Embryonic facial prominence (tissue), 1 donor: Measurements from ENCODE around the gene GNG3.
A peak's percentile ranks its signal among the peaks of the same experiment; 100 is the strongest.
"Not testable (repeated sequence)": the region's sequence is repeated elsewhere in the genome, so short reads cannot be mapped to it uniquely, and the experiment has no call there.

Source experiments
- DNase-seq: peaks from one replicate; pipeline ENCODE4 v3.0.0-alpha.2; 2016; ENCODE audit errors: extremely low spot score

Gene GNG3

DNA sequence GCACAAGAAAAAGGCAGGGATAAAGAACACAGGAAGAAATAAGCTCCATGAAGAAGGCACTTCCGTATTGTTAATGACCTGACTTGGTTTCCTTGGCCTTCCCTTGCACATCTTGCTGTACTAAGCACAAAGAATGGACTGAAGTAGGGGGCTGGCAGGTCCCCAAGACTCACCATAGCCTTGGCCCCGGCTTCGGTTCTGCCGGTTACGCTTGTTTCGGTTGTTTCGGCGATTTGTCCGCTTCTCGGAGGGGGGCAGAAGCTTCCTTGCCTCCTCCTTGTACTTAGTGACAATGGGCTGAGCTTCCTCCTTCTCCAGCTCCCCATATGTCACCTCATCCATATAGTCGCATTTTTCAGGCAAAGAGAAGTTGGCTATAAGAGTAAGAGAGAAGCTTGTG, 9.3 kb downstream of the GNG3 start:
- no peak for DNase-seq

DNA sequence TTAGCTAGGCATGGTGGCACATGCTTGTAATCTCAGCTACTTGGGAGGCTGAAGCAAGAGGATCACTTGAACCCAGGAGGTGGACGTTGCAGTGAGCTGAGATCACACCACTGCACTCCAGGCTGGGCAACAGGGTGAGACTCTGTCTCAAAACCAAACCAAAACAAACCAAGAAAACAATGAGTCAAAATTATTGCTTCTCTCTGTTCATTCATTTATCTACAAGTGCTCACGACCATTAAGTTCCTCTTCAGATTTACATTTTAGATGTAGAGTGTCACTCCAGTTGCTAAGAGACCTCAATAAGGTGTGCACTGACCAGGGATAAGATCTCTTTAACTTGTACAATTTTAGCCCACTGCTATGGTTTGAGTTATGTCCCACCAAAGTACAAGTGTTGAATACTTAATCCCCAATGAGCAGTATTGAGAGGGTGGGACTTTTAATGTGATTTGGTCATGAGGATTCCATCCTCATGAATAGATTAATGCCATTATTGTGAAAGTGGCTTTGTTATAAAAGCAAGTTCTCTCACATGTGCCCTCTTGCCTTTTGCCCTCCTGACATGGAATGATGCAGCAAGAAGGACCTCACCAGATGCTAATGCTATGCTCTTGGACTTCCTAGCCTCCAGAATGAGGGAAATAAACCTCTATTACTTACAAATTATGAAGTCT, 12.0 kb downstream of the GNG3 start:
- DNase-seq, result no peak

DNA sequence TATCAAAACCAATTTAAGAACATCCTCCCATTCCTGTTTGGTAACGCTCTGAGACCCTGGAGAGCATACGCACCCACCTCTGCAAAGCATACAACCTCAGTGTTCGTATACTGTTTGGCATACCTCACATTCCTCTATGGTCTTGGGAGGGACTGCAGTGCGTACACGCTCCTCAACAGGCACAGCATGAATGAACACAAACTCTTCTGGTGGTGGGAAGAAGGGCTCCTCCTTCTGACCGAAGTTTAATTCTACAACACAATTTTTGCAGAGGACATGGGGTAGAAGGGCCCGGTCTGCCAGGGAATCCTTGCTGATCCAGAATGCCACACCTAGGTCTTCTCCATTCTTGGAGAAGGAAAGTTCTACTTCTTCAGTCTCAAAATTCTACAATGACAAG, 14.5 kb downstream of the GNG3 start:
- DNase-seq, result no peak

DNA sequence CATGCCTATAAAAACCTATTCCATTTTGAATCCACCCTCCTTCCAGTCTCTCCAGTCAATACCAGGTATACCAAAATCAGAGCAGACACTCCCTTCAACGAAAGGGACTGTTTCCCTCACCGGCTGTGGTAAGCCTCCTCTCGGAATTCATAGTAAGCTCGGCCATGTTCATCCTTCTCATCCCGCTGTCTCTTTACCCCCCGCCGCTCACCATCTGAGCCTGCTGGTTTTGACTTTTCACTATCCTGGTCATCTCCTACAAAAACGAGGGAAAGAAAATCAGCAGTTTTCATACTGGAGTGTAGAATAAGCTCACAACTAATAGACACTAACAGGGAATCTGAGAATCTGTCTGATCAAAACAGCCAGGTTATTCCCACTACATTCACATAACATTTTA, 16.7 kb downstream of the GNG3 start:
- DNase-seq, result no peak

DNA sequence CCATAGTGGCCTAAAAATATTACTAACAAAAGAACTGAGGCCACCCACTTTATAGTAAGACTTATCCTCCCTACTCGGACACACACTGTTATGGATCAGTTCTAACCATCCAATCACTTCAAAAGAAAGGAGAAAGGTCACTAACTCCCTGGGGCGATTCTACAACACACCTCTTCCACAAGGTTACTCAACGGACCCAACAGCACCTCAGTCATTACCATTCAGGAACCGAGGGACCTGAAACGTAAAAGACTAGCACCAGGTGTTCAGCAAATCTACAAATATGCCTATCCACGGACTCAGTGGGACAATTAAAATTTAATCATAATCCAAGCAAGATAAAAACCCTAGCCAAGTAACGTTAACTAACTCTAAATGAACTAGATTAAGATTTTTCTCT, 18.2 kb downstream of the GNG3 start:
- DNase-seq, result no peak

DNA sequence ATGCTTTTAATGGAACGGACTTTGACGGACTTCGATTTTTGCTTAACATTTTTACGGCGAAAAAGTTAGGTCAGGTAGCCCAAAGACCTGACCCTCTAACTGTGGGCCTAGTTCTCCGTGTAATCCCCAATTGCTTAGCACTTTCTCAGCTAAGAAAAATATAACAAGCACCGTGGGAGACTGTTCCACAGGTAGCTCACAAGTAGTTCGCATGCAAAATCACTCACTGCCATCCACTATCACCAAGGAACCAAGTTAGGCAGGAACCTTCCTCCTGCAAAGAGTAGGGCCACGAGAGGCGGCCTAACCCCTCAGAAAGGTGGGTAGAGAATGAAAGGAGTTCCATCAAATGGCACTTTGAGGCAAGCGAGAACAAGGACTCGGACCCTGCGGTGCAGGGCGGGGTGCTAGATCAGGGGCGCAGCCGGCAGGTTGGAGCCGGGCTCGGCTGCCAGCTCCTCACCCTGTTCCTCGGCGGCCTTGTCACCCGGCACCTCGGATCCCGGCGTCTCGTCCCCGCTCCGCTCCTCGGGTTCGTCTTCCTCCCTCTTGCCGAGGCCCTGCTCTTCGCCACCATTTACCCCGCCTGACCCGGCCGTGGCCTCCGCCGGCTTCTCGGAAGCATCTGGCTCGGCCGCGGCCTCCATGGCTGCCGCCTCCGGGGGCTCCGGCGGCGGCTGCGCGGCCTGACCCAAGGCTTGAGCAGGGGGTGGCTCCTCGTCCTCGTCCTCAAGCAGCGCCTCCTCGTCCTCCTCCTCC, 18.9 kb downstream of the GNG3 start:
- DNase-seq, result no peak

DNA sequence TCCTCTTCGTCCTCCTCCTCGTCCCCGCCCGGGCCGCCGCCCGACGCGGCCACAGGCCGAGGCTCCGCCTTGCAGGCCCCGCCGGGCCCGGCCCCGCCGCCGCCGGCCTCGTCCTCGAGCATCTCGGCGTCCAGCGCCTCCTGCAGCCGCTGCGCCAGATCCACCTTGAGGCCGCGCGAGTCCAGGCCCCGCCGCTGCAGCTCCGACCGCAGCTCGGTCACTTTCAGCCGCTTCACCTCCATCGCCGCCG, 19.4 kb downstream of the GNG3 start:
- DNase-seq, result no peak

DNA sequence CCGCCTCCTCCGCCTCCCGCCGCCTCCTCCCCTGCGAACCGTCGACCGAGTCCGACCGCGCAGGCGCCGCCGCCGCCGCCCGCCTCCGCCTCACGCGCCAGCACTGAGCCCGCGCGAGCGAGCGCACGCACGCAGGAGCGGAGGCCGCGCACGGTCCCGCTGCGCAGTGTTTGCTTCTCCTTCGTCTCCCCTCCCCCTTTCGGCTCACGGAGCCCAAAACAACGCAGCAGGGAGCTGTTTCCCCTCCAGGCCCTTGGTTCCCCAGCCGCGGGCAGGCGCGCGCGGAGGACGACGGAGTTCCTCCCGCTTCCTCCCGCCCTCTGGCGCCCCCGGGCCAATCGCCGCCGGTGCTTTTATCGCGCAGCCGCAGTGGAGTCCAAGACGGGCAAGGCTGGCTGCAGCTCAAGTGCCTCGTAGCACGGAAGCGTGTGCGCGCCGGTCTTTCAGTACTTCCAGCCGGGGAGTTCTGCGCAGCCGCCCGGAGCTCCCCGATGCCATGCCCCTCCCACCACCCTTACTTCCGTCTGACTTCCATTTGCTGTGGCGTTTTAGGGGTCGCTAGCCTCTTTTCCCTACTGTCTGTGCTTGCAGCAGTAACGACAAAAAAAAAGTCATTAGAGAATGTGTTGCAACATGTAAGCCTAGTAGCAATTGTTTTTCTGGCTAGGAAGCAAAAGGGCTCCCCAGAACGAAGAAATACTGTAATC, 19.8 kb downstream of the GNG3 start, which contains the start of gene HNRNPUL2:
Gene HNRNPUL2, minus strand, starts transcription at position 293 of the 707 bp plus-strand sequence. CDS start 301 bp downstream, outside the sequence.
- DNase-seq, result peak; percentile 99

DNA sequence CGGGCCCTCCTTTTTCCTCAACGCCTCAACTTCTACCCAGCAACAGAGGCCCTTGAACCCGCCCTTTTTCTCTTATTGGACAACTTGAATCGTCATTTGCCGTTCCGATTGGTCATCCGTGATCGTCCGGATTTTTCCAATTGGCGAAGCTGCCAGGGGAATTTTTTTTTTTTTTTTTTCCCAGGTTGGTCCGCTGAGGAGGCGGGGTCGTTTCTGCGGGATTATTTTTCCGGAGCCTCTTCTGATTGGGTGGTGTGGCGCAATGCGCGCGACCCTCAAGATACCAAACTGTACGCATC, 20.3 kb downstream of the GNG3 start:
- DNase-seq, result peak; percentile 95

DNA sequence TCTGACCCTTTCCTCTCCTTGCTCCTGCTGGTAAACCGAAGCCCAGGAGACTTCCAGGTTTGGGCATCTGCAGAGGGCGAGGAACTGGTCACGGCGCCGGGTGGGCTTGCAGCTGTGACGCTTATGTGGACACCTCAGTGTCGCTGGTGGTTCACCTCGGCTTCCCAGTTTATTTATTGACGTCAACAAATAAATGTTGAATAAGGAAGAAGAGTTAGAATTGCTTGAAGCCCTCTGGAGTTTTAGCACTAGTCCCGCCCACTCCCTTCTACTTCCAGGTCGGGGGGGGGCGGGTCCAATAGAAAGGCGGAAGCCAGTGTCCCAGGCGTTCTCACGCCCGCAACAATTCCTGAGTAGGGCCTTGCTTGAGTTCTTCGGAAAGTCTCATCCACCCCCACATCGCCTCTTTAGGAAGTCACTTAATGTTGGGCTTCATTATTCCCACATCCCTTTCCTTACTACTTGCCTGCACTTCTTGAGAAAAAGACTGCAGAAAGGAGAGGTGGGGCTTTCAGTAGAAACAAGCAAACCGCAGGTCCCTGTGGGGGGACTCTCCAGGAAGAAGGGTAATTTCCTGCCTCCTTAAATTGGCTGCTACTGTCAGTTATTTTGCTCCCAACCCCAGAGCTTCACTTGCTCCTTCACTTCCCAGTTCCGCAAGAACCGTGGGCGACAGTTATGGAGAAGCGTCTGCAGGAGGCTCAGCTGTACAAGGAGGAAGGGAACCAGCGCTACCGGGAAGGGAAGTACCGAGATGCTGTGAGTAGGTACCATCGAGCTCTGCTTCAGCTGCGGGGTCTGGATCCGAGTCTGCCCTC, 20.9 kb downstream of the GNG3 start, which contains the start of gene TTC9C:
Gene TTC9C, plus strand, starts transcription at position 316 of the 818 bp plus-strand sequence. Its CDS starts 363 bp downstream, at position 679.
- peak; percentile 82 for DNase-seq

DNA sequence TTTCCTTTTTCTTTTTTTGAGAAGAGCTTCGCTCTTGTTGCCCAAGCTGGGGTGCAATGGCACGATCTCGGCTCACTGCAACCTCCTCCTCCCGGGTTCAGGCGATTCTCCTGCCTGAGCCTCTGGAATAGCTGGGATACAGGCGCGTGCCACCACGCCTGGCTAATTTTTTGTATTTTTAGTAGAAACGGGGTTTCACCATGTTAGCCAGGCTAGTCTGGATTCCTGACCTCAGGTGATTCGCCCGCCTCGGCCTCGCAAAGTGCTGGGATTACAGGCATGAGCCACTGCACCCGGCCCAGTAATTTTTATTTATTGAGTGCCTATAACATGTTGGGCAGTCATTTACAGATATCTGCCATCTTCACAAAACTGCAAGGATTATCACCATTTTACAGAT, 22.6 kb downstream of the GNG3 start:
- DNase-seq, result not testable (repeated sequence)

DNA sequence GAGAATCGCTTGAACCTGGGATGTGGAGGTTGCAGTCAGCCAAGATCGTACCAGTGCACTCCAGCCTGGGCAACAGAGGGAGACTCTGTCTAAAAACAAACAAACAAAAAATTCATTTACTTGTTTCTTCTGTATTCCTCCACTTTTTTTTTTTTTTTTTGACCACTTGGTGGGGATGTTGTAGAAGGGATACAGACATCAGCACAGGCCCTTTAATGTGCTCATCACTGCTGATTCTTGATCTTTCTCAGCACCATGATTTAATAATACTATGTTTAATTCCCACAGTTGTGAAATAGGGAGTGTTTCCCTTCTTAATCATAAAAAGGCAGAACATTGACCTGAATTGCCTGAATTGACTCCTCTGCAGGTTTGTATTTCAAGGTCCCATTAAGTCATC, 25.4 kb downstream of the GNG3 start:
- no peak for DNase-seq

DNA sequence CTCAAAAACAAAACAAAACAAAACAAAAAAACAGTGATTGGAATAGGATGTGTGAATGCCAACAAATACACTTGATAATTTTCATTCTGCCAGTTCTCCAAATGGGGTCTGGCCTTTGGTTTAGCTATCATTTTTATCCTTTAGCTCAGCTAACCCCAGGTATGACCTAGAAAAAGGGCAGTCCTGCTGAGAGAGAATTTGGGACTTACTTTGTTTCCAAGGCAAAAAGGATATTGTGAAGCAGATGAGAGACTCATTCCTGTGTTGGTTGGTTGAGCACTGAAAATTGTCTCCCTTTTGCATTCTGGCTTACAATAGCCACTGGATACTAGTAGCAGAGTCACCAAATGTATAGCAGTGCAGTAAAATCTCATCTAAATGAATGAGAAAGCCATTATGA, 29.7 kb downstream of the GNG3 start:
- DNase-seq, result no peak

DNA sequence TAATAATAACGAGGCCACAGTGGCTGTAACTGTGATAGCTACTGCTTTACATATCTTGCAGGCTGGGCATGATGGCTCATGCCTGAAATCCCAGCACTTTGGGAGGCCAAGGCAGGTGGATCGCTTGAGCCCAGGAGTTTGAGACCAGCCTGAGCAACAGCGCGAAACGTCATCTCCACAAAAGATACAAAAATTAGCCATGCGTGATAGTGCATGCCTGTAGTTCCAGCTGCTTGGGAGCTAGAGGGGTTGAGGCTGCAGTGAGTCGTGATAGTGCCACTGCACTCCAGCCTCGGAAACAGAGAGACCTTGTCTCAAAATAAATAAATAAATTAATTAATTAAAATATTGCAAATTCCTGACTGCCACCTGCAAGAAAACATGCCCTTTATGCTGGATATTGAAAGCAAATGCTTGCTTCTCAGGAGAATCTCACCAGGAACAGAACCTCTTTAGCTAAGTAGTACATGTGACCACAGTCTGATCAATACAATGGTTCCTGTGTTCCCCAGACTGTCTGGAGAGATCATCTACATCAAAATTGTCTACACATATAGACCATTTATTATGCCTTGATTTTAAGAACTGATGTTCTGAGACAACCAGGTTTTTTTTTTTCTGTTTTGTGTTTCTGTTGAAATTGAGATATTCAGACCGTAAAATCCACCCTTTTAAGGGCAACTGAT, 40.1 kb downstream of the GNG3 start:
- no peak for DNase-seq

DNA sequence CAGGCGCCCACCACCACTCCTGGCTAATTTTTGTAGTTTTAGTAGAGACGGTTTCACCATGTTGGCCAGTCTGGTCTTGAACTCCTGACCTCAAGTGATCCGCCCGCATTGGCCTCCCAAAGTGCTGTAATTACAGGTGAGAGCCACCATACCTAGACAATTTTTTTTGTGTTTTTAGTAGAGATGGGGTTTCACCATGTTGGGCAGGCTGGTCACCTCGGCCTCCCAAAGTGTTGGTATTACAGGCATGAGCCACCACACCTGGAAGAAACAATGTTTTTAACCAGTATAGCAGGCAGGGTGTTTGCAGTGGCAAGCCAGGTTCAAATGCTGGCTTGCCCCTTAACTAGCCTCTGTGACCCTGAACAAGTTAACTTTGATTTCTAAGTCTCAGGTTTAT, 42.5 kb downstream of the GNG3 start:
- DNase-seq, result not testable (repeated sequence)

DNA sequence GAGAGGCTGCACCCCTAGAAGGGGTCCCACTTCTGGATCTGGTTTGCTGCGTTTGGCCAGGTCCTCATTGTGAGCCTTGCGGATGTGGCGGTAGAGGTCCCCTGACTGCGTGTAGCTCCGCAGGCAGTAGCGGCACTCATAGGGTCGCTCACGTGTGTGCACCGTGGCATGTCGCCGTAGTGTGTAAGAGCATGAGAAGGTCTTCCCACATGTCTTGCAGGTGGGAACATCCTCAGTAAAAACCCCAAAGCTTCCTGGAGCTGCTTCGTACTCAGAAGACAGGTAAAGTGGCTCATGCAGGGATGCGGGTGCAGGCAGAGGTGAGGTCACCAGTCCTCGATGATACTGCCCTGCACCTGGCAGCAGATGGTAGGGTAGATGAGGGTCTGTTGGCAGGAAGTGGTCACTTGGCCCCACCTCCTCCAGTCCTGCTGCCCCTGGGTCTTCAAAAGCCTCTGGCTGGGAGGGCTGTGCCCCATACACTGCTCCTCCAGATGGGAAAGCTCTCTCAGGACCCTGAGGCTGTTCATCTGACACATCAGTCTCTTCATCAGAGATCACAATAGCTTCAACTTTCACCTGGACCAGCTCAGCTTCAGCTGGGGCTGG, 44.8 kb downstream of the GNG3 start:
- DNase-seq, result no peak

DNA sequence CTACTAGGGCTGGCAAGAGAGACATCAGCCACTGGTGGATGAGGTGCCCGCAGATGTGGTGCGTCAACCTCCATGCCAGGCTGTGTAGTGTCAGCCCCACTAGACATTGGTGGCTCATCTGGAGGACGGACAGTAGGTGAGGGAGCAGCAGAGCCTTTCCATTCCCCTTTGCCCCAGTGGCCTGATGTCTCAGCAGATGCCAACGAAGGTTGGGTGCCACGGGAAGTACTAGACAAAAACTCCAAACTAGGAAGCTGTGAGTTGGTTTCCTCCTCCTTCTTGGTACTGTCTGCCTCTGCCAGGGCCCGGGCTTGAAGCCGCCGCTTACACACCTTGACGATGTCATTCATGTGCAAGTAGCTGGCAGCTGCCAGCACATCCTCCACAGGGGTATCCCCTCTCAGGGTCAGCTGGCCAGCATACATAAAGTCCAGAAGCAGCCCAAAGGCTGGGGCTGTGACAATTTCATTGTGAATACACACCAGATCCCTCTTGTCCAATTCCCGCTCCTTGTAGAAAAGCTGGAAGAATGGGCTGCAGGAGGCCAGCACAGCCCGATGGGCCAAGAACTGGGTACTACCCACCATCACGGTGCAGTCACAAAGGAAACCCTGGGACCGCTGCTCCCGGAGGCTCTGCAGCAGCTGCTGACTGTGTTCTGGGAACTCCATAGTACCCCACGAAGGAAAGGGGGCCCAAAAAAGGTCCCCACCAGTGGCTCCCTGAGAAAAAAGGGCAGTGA, 45.7 kb downstream of the GNG3 start:
- DNase-seq, result no peak

DNA sequence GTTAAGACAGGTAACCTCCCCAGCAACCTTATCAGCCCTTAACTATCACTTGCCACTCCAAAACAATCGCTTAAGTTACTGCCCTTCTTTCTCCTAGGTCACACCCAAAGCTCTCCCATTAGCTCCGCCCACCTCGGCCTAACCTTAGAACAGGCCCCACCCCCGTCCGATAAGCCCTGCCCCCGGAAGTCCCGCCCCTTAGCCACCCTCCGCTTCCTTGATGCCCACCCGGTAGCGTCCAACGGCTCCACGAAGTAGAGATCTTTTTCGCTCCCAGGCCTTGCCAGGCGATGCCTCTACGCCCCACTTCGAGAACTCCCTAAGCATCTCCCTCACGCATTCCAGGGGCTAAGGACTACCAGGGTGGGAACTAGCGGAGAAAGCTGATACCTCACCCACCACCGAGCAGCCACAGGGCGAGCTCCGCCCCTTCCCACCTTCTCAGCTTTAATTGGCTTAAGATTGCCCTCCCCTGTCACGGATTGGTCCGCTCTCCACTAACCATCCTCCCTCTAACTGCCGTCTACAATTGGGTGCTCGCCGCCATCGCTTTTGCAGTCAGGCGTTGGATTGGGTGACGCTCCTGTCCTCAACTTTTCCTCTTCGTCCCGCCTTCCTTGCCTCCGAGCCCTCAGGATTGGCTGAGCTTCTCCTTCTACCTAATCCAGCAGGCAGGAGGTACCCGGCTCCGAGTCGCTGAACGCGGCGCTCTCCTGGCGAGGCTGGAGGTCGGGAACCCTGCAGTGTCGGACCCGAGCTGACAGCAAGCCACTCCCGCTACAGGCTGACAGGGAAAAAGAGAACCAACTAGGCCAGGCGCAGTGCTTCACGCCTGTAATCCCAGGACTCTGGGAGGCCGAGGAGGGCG, 46.5 kb downstream of the GNG3 start, which contains the start of gene ZBTB3:
Gene ZBTB3, minus strand, starts transcription at position 425 of the 868 bp plus-strand sequence. CDS start 496 bp downstream, outside the sequence.
- peak; percentile 99 for DNase-seq

DNA sequence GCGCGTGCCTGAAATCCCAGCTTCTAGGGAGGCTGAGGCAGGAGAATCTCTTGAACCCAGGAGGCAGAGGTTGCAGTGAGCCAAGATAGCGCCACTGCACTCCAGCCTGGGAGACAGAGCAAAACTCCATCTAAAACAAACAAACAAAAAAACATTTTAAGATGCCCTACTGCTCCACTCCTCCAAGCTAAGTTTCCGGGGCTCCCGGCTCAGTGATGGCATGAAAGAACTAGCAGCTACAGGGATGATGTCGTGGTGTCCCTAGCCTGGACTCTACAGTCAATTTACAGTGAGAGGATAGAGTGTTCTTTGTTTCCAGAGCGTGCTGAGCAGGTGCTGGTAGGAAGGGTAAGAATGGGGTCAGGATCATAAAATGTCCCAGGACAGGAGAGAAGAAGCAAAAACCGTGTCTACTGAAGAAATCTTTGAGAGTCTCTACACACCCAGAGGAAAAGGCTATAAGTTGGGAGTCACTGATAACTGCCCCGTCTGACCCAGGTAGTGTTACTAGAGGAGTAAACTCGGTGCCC, 47.7 kb downstream of the GNG3 start:
- DNase-seq, result no peak
